Fibroblast of skin of abdomen (primary cell): ENCODE measurements around the gene XXYLT1.
A peak's percentile ranks its signal among the peaks of the same experiment; 100 is the strongest.

Experiments
- DNase-seq: peaks from one replicate; pipeline ENCODE4 v3.0.0-alpha.2; 2013

XXYLT1 gene

GRCh38 chr3:195129072-195129643, 141.8 kb downstream of the XXYLT1 start:
- DNase-seq: no peak

GRCh38 chr3:195128255-195129071, 142.5 kb downstream of the XXYLT1 start:
- no peak for DNase-seq

GRCh38 chr3:195126056-195126605, 144.8 kb downstream of the XXYLT1 start:
- no peak for DNase-seq

GRCh38 chr3:195125646-195126045, 145.3 kb downstream of the XXYLT1 start:
- DNase-seq: no peak

- DNase-seq: no peak
Observed at GRCh38 chr3:195124378-195124992, 146.5 kb downstream of the XXYLT1 start.

- peak; percentile 82 for DNase-seq
Observed at GRCh38 chr3:195123281-195123691, 147.7 kb downstream of the XXYLT1 start.

GRCh38 chr3:195122261-195122660, 148.7 kb downstream of the XXYLT1 start:
- DNase-seq: no peak

GRCh38 chr3:195120267-195120601, 150.7 kb downstream of the XXYLT1 start:
- DNase-seq: no peak

GRCh38 chr3:195119461-195120266, 151.3 kb downstream of the XXYLT1 start:
- DNase-seq: peak; percentile 93

GRCh38 chr3:195118671-195119070, 152.3 kb downstream of the XXYLT1 start:
- no peak for DNase-seq

- DNase-seq: no peak
Observed at GRCh38 chr3:195117978-195118581, 152.9 kb downstream of the XXYLT1 start.

- DNase-seq: no peak
Observed at GRCh38 chr3:195116407-195117185, 154.4 kb downstream of the XXYLT1 start.

- DNase-seq: no peak
Observed at GRCh38 chr3:195115600-195116406, 155.2 kb downstream of the XXYLT1 start.

GRCh38 chr3:195114786-195115599, 156.0 kb downstream of the XXYLT1 start:
- no peak for DNase-seq

- no peak for DNase-seq
Observed at GRCh38 chr3:195113536-195114425, 157.2 kb downstream of the XXYLT1 start.

- DNase-seq: peak; percentile 47
Observed at GRCh38 chr3:195113048-195113447, 157.9 kb downstream of the XXYLT1 start.

- no peak for DNase-seq
Observed at GRCh38 chr3:195112361-195112791, 158.6 kb downstream of the XXYLT1 start.

- DNase-seq: no peak
Observed at GRCh38 chr3:195111766-195112165, 159.2 kb downstream of the XXYLT1 start.

- DNase-seq: no peak
Observed at GRCh38 chr3:195111319-195111705, 159.6 kb downstream of the XXYLT1 start.
